GM19193 (cell line): Measurements from ENCODE around the gene ADAMTSL5.

ENCODE experiments used
- POLR2A ChIP-seq: IDR thresholded peaks from 4 replicates; pipeline ENCODE4 v1.6.1; 2011; ENCODE audit not compliant: insufficient read depth, insufficient read length; ENCODE audit errors: extremely low read depth

The ADAMTSL5 gene

DNA sequence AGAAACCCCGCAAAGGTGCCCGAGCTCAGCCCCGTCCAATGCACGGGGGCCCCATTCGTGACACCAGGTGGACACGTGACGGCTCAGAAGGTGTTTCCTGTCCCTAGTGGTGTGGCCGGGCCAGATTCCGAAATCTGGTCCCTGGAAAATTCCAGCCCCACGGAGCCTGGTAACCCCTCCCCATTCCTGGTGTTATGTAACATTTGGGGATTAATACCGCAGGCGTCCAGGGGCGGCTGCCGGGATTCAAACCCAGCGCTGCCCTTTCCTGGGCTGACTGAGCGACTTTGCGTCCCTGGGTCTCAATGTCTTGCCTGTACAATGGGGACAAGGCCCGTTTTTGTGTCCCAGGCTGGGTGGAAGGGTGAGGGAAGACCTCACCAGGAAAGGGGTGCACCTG lies 10.0 kb upstream of the ADAMTSL5 start:
- TF ChIP-seq POLR2A: no peak

DNA sequence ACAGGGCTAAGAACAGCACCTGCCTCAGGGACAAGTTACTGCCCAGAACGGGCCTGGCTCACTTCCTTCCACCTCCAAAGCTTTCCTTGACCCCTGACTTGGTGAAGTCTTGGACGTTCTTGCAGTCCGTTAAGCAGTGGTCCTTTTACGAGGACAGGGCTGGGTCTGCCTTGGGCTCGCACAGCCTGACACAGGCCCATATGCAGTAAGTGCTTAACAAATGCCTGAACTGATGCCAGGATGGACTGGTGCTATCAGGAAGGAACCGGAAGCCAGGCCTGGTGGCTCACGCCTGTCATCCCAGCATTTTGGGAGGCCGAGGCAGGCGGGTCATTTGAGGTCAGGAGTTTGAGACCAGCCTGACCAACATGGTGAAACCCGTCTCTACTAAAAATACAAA lies 9.2 kb upstream of the ADAMTSL5 start:
- TF ChIP-seq POLR2A: no peak

DNA sequence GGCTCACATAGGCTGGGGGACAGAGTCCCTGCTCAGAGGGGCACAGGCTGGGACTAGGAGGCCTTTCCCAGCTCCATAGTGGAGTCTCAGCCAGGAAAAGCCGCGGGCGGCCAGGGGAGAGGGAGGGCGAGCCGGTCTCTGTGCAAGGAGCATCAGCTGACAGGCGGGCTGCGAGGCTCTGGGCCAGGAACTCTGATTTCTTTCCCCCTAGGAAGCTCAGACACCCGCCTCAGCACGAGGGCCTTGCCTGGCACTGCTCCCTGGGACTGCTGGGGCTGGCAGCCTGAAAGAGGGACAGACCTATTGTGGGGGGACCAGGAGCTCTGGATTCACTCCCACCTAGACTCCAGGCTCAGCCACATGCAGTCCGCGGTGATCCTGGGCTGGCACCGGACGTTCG lies 8.8 kb upstream of the ADAMTSL5 start:
- no peak for TF ChIP-seq POLR2A

DNA sequence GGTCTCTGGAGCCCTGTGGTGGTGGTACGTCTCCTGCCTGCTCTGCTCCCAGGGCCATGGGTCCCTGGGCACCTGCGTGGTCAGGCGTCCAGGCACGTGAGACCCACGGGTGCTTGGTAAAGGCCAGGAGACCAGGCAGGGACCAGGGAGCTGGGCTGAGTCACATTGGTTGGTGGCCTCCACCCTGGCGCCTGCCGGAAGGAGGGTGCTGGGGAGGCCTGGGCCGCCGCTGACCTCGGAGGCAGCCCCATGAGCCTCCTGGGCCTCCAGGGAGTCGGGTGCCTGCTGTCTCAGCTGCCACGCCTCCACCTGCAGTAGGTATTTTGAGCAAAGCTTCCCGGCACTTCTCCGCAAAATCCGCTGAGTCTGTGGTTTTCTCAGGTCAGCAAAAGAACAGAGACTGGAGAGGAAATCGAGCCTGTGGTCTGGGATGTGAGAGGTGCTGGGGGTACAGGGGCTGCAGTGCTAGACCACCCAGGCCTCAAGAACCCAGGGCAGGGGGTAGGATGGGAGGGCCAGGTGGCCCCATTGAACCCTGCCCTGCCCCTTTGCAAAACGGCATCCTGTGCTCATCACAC lies 7.5 kb upstream of the ADAMTSL5 start:
- TF ChIP-seq POLR2A: no peak

DNA sequence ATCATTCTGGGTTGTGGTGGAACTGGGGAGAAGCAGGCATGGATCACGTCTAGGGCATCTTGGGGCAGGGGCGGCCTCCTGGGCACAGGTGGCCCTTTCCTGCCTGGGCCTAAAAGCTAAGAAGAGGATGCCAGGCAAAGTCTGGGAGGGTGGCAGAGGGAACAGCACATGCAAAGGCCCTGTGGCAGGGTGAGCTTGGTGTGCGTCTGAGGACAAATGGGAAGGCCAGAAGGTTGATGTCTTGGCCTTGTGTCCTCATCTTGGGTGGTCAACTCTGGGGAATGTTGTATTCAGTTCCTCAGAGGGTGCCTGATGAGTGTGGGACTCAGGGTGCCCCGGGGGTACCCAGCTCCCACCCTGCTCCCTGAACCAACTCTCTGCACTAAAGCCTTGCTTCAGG lies 5.7 kb upstream of the ADAMTSL5 start:
- TF ChIP-seq POLR2A: no peak

DNA sequence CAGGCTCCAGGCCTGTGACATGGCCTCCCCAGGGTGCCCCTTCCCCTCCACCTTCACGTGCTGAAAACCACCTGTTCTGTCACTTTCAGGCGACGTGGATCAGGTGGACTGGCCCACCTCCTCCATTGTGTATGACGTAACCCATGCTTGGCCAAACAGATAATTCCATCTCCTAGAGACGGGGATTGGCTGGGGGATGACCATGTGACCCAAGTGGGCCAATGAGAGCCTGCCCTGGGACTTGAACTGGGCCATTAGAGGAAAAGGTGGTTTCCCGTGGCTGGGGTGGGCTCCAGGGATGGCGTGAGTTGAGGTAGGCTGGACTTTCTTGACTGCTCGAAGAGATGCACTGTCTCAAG lies 3.6 kb upstream of the ADAMTSL5 start:
- TF ChIP-seq POLR2A: no peak

DNA sequence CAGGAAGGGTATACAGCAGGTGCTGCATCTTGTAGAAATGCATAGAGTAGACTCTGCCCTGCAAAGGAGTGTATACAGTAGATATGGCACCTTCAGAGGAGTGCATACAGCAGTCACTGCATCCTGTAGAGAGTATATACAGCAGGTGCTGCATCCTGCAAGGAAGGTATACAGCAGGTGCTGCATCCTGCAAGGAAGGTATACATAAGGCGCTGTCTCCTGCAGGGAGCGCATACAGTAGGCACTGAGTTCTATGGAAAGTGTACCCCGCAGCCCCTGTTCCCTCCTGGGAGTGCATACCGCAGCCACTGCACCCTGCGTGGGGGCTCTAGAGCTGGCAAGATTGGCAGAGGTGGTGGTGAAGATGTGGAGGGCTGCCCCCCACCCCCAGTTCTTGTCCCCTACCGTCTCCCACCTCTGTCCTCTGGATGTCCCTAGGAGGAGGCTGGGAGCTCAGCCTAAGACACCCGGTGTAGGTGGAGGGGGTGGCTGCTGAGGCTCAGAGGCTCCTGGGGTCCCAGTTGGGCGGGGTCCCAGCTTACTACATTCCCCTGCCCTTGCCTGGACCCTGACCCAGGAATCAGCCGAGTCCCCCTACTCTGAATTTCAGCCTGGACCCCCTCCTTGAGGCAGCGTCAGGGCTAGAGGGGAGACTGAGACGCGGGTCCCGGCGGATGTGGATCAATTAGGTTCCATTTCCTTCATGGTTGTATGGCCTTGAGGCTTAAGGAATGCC lies 2.3 kb upstream of the ADAMTSL5 start:
- TF ChIP-seq POLR2A: no peak

DNA sequence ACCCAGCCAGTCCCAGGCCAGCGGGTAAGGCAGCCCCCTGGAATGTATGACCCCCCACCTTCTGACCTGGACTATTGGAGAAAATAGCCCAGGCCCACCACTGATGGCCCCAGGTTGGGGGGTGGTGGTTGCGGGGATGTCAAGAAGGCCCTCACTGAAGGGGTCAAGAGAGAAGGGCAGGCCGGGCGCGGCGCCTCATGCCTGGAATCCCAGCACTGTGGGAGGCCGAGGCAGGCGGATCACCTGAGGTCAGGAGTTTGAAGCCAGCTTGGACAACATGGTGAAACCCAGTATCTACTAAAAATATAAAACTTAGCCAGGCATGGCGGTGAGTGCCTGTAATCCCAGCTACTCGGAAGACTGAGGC lies 1.5 kb upstream of the ADAMTSL5 start:
- no peak for TF ChIP-seq POLR2A

DNA sequence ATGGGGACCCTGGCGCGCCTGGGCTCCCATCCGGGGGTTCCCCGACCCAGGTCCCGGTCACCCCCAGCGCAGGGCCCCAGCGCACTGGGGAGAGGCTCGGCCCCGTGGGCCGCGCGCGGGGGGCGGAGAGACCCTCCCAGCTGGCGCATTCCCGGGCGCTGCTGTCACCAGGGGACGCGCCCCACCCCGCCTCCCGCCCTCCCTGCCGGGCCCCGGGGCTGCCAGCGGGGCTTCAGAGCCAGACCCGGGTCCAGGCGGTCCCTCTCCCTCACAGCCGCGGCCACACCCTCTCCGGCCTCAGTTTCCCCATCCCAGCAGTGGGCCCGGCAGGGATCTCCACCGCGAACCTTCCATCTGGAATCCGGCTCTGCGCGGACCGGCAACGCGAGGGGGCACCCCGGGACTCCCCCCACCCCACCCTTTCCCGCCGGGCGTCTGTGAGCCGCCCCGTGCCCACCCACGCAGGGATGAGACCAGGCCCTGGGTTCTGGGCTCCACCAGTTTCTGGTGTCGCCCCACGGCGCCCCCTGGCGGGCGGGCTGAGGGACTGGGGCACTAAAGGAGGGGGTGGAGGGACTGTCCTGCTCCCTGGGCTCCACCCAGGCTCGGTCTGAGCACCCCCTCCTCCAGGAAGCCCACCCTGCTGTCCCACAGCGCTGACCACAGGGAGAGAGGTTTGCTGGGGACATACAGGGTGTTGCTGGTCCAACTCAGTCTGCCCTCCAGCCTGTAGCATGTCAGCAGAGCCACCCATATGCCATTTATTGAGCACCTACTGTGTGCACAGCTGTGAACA lies 878 bp upstream of the ADAMTSL5 start:
- no peak for TF ChIP-seq POLR2A

DNA sequence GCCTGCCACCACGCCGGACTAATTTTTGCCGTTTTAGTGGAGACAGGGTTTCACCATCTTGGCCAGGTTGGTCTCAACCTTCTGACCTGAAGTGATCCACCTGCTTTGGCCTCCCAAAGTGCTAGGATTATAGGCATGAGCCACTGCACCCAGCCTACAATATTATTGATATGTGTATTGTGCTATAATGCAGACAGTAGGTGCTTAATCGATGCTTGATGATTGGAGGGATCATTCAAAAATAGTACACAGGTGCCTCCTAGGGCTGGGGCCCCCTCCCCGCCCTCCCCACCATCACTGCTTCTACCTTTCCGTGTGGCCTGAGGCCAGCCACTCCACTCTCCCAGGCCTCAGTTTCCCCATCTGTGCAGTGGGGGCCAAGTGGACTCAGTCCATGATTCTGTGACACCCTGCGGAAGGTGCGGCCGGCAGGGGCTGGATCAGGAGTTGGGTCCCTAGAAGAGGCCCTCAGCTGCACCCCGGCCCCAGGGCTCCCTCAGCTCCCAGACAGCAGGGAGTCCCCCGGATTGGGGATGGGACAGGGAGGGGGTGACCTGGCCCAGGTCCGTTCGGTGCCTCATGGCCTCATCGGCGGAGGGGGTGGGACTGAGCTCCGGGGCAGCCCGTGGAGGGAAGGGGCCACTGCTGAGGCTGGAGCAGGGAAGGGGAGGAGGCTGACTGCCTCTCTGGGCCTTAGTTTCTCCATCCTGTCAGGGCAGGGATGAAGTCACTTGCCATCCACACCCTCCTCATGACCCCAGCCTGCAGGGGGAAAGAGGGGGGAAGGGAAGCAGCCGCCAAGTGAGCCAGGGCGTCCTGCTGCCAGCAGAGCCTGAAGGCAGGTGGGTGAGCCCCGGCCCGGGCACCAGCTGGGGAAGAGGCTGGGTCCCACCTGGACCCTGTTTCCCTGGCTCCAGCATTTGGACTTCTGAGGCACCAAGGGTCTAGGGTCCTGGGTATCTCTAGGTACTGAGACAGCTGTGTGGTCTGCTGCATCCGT lies 1.2 kb downstream of the ADAMTSL5 start:
- no peak for TF ChIP-seq POLR2A

DNA sequence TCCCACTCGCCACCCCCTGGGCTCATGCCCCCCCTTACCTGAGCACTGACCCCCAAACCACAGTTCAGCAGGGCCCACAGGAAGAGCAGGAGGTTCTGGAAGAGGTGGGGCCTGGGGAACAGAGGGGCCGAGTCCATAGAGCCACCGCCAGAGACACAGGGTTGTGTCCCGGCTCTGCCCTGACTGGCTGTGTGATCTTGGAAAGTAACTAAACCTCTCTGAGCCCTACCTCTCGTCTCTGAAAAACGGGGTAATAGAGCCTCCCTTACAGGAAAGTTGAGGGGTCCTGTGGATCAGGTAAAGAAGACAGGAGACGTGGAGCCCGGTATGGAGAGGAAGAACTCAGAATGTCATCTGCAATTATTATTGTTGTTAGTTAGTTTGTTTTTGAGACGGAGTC lies 2.0 kb downstream of the ADAMTSL5 start:
- no peak for TF ChIP-seq POLR2A

DNA sequence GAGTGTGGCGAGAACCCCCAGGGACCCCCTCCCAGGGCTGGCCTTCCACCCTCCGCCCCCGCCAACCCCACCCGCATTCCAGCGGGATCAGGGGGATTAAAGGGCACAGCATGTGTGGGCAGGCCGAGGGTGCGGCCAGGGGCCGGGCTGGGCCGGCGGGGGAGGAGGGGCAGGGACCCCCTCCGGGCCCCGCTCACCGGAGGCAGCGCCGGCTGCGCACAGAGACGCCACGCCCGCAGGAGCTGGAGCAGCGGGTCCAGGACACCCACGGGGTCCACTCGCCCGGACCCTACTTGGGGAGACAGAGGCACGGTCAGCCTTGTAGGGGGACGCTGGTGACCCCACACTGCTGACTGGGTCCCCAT lies 2.4 kb downstream of the ADAMTSL5 start:
- no peak for TF ChIP-seq POLR2A

DNA sequence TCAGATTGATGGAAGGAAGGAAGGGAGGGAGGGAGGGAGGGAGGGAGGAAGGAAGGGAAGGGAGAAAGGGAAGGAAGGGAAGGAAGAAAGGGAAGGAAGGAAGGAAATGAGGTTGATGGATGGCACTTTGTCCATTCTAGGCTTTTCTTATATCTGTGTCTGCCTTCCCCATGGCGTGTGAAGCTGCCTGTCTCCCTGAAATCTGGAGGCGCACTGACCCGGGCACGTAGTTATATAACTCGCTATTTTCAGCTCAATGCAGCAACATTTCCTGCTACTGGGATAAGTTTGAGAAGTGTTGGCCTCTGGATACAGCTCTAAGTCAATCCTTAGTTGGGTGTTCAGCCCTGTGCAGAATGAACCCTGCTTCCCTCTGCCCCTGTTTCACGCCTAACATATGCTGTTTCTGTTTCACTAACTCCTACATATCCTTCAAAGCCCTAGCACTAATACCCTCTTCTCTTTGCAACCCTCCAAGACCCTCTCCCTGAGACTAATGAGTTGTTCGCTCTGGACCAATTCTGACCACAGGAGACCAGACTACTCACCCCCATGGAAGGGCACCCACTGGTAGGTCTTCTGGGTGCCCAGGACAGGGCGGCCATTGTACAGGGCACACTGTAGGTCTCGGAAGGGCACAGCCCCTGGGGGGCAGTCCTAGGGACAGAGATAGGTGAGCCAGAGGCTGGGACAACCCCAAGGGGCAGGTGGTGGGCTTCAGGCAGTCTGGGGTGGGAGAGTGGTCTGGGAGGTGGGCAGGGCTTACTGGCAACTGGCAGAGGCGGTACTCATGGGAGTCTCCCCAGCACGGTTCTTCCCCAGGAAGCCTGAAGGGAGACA lies 3.0 kb downstream of the ADAMTSL5 start:
- TF ChIP-seq POLR2A: no peak

DNA sequence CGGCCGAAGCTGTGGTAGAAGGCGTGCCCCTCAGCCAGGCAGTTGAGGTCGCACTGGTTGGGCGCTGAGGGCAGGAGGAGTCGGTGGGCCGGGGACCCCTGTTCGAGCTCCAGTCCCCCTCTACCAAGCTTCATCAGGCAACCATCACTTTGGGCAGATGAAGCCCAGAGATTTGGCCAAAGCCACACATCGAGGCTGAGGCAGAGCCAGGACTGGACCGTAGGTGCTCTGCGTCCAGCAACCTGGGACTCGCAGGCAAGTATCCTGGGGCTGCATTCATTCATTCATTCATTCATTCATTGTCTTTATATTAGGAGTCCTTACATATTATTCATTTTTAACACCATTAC lies 4.3 kb downstream of the ADAMTSL5 start:
- TF ChIP-seq POLR2A: no peak
